H1 (cell line): ENCODE data around the gene ZNF672.

Source experiments
- CHD1 ChIP-seq: IDR thresholded peaks from 2 replicates; pipeline ENCODE4 v1.6.1; 2012; ENCODE audit warnings: low read depth, low read length, improper control_type of control experiment
- CHD2 ChIP-seq: IDR thresholded peaks from 2 replicates; pipeline ENCODE4 v1.6.1; 2012; ENCODE audit warnings: low read length, improper control_type of control experiment
- GABPA ChIP-seq: IDR thresholded peaks from 2 replicates; pipeline ENCODE4 v1.6.1; 2011; ENCODE audit warnings: mild to moderate bottlenecking, low read length, moderate library complexity, borderline replicate concordance; ENCODE audit not compliant: insufficient read depth
- JUN ChIP-seq: IDR thresholded peaks from 2 replicates; pipeline ENCODE4 v1.6.1; 2011; ENCODE audit warnings: low read depth, mild to moderate bottlenecking, improper control_type of control experiment, low read length
- MAFK ChIP-seq: IDR thresholded peaks from 2 replicates; pipeline ENCODE4 v1.6.1; 2012; ENCODE audit warnings: low read depth, mild to moderate bottlenecking, improper control_type of control experiment, low read length
- POLR2A ChIP-seq, 2 experiments: IDR thresholded peaks; 1 replicate in 1 of 2; 2 replicates in 1 of 2; pipeline ENCODE4 v1.6.1; 2011; ENCODE audit warnings: low read depth in 2 of 2, low read length in 2 of 2, mild to moderate bottlenecking in 2 of 2; ENCODE audit errors: control extremely low read depth in 1 of 2
- SIRT6 ChIP-seq: IDR thresholded peaks from one replicate; pipeline ENCODE4 v1.7.1; 2012; ENCODE audit warnings: low read length, inconsistent platforms
- TF ChIP-seq, protein P1 (sequence below), 3 experiments: IDR thresholded peaks; 1 replicate in 2 of 3; 2 replicates in 1 of 3; pipeline versions ENCODE4 v1.5.1 to v1.6.1; 2011; ENCODE audit warnings: low read length in 3 of 3, mild to moderate bottlenecking in 3 of 3, inconsistent platforms in 2 of 3, low read depth in 1 of 3, moderate library complexity in 1 of 3; ENCODE audit not compliant: insufficient read depth in 1 of 3; ENCODE audit errors: control extremely low read depth in 1 of 3
- TF ChIP-seq, protein P2 (sequence below): IDR thresholded peaks from 2 replicates; pipeline ENCODE4 v1.6.1; 2011; ENCODE audit warnings: low read depth, mild to moderate bottlenecking, low read length; ENCODE audit not compliant: insufficient read depth

DNA sequence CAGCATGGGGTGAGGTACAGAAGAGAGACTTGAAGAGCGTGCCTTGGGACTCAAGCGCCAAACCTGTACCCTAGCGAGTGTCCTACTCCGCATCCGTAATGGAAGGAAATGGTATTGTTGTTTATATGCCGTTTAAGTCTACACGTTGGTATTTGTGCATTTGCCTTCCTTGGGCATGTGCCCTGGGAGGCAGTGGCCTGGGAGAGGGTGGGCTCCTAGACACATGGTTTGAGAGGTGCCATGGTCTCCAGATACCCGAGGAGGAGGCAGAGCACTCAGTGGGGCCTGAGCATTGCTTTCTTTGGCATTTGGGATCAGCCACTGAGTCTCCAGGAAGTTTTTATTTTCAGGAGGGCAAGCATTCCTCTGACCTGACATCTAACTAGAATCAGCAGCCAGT, 6.5 kb downstream of the ZNF672 start:
- TF ChIP-seq MAFK: no peak
- no peak for TF ChIP-seq POLR2A (IDR thresholded peaks at IDR 0.05; ENCODE audit: control extremely low read depth in 1 of 2, low read depth in 2 of 2, low read length in 2 of 2)
- TF ChIP-seq SIRT6: no peak
- no peak for TF ChIP-seq JUN
- TF ChIP-seq, protein P1, sequence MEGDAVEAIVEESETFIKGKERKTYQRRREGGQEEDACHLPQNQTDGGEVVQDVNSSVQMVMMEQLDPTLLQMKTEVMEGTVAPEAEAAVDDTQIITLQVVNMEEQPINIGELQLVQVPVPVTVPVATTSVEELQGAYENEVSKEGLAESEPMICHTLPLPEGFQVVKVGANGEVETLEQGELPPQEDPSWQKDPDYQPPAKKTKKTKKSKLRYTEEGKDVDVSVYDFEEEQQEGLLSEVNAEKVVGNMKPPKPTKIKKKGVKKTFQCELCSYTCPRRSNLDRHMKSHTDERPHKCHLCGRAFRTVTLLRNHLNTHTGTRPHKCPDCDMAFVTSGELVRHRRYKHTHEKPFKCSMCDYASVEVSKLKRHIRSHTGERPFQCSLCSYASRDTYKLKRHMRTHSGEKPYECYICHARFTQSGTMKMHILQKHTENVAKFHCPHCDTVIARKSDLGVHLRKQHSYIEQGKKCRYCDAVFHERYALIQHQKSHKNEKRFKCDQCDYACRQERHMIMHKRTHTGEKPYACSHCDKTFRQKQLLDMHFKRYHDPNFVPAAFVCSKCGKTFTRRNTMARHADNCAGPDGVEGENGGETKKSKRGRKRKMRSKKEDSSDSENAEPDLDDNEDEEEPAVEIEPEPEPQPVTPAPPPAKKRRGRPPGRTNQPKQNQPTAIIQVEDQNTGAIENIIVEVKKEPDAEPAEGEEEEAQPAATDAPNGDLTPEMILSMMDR (IDR thresholded peaks at IDR 0.05; ENCODE audit: control extremely low read depth in 1 of 3, insufficient read depth in 1 of 3, low read depth in 1 of 3, low read length in 3 of 3): no peak
- TF ChIP-seq, protein P2, sequence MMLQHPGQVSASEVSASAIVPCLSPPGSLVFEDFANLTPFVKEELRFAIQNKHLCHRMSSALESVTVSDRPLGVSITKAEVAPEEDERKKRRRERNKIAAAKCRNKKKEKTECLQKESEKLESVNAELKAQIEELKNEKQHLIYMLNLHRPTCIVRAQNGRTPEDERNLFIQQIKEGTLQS: no peak
- TF ChIP-seq CHD2: no peak
- no peak for TF ChIP-seq GABPA
- TF ChIP-seq CHD1: no peak
